Ramos (cell line): Measurements from ENCODE around the gene G6PD.
"Not testable (repeated sequence)": the region's sequence is repeated elsewhere in the genome, so short reads cannot be mapped to it uniquely, and the experiment has no call there.

Experiments used
- in situ Hi-C: fragments of 300-500 bp; cut with MboI; formaldehyde crosslinking; loops from one replicate; pipeline ENCODE4 v1.14.3; 2022; ENCODE audit warnings: low sequenced_read_pairs; ENCODE audit not compliant: unreplicated experiment

The G6PD gene

DNA sequence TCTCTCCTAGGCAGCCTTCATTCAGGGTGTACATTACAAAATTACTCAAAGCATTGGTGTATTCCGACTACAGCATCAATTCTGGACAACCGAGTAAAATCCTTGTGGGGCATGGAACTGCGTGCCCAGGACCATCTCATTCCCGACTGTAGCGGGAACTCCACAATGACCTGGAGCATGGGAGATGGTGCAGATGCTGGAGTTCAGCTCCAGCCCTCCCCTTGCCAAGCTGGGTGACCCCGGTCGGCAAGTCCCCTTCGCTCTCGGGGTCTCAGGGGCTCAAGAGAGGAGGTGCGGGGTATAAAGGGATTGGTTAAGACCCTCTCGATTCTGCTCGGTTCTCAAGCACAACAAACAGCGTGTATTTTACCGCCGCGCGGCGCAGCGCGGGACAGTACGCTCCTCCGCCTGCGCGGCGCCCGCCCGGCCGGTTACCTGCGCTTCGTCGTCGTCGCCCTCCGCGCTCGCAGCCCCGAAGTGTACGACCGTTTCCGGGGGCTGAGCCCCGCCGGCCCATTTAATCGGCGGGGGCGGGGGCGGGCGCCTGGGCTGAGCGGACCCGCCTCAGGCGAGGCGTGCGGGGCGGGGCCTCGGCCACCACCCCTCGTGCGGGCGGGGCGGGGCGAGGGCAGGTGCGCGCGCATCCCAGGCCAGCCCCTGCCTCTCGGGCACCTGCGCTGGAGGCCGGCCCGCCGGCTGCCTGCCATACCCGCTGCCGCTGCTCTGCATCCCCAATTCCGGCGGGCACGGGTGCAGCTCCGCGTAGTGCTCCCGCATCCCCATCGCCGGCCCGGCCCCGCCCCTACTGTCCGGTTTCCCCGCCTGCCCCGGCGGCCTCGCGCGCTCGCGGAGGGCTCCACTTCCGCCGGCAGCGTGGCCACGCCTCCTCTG lies at the start of gene G6PD:
G6PD (minus strand) TSS at position 493 of the 891 bp plus-strand sequence. CDS start 691 bp downstream, outside the sequence.
- in situ Hi-C loops = loop anchor here (25.0 kb wide), 2 partner anchors 134 to 809 kb away; partner anchors contain the start of genes DNASE1L1 and TAFAZZIN

DNA sequence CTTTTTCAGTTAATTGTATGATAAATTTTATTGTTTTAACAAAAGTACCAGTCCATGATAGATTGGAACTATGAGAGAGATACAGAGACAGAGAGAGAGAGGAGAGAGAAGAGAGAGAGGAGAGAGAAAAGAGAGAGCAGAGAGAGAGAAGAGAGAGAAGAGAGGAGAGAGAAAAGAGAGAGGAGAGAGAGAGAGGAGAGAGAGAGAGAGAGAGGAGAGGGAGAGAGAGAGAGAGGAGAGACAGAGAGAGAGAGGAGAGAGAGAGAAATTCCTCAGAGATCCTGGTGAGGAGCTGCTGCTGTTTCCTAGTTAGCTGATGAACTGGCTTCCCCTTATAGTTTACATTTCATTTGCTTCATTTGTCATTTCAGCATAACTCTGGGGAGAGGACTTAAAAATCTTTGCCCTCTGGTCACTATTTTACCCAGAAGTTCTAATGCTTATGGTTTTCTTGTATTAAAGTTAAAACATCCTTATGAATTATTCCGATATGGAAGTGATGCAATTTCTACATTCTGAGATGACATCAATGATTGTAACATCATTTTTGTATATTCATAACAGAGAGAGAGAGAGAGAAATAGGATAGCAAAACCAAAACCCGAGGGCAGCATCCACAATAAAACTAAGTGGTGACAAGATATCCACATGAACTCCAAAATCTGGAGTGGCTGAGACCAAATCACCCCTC lies 49.1 kb upstream of the G6PD start:
- in situ Hi-C loops = loop anchor here (25.0 kb wide), 2 partner anchors 142 to 242 kb away; partner anchors contain the start of gene SMIM9

DNA sequence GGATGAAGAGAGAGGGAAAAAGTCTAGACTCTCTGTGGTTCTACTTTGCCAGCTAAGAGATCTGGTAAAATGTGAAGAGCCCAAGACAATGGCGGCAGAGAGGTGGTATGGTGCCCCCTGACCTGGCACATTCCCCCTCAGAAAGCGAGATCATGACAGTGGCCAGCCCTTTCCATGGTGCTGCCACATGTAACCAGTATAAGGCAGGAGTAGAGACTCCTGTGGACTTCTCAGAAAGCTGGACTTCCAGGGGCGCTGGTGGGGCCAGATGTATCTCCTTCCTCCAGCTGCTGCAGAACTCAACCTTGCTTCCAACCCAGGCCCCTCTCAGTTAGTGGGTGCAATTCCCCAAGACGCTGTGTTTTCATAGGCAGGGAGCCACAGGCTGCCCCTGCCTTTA lies 47.8 kb upstream of the G6PD start:
- in situ Hi-C loops = loop anchor here (25.0 kb wide), 2 partner anchors 143 to 243 kb away; partner anchors contain the start of gene SMIM9

DNA sequence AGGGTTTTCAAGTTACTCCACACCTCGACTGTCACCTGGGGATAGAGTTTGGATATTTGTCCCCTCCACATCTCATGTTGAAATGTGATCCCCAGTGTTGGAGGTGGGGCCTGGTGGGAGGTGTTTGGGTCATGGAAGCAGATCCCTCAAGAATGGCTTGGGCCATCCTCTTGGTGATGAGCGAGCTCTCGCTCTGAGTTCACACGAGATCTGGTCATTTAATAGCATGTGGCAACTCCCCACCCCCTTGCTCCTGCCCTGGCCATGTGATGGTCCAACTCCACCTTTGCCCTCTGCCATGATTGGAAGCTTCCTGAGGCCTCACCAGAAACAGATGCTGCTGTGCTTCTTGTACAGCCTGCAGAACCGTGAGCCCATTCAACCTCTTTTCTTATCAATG lies 46.6 kb upstream of the G6PD start:
- in situ Hi-C loops = loop anchor here (25.0 kb wide), 2 partner anchors 144 to 244 kb away; partner anchors contain the start of gene SMIM9

DNA sequence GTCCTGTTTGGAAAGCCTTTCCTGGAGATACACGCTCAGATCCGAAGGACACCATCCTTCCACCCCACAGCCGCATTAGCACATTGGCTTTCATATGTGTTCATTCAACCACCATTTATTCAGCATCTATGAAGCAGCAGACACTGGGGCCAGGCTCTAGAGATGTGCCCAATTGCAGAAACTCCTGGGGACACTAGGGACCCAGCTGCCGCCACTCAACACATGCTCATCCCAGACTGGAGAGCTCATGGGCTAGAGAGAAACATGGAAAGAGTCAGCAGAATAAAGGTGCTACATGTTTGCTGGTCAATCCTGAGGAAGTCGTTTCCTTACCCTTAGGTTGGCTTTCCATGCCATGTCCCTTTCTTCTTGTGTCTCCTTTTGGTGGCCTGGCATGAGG lies 45.9 kb upstream of the G6PD start:
- in situ Hi-C loops = loop anchor here (25.0 kb wide), 2 partner anchors 145 to 245 kb away; partner anchors contain the start of gene SMIM9

DNA sequence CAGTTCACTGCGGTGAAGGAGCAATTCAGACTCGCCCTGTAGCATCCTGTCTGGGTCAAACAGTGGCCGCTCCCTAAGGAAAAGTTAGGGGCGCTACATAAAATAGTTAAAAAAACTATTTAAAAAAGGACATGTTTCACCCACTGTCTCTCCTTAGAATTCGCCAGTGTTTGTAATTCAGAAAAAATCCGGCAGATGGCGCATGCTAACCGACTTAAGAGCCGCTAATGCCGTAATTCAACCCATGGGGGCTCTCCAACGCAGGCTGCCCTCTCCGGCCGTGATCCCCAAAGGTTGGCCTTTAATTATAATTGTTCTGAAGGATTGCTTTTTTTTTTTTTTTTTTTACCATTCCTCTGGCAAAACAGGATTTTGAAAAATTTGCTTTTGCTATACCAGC lies 43.8 kb upstream of the G6PD start:
- in situ Hi-C loops = loop anchor here (25.0 kb wide), 2 partner anchors 147 to 247 kb away; partner anchors contain the start of gene SMIM9

DNA sequence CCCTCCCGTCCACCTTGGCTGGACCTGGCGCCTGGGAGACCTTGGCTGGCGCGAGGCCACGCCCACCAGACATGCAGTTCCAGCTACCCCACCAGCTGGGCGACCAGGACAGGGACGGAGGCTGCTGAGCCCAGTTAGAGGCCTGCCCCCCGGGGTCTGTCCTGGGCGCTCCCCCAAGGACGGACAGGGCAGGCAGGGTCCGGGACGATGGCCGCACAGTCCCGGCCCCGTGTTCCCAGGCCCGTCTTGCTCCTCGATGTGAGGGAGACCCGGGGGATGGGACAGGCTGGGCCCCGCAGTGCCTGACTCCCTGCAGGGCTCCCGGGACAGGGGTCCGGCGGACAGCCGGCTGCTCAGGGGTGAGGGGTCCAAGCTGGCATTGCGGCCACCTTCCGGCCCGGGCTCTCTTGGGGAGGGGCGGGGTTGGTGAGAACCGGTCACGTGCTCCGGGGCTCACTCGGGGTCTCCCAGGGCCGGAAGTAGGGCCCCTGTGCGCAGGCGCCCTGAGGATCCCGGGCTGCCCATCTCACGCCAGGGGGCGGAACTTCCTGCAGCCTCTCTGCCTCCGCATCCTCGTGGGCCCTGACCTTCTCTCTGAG lies 38.0 kb upstream of the G6PD start, which contains the start of gene CTAG1A:
CTAG1A (plus strand) TSS at position 549 of the 599 bp plus-strand sequence. CDS start 74 bp downstream, outside the sequence.
- in situ Hi-C loops = loop anchor here (25.0 kb wide), 2 partner anchors 153 to 253 kb away; partner anchors contain the start of gene SMIM9

DNA sequence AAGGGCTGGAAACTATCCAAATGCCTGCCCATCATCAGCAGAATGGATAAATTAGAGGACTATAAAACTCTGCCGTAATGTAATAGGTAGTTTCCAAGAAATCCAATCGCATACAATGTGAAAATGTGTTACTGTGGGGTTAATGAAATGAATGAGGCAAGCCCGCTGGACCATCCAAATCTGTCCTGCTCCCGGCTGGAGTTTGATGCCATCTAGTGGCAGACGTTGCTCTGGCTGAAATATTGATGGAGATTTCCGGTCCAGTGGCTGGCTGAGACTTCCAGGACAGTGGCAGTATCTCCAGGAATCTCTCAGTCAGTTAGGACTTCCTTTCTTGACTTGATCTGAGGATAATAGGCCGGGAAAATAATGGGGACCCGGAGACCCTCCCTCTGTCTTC lies 36.3 kb upstream of the G6PD start:
- in situ Hi-C loops = loop anchor here (25.0 kb wide), 2 partner anchors 154 to 254 kb away; partner anchors contain the start of gene SMIM9

DNA sequence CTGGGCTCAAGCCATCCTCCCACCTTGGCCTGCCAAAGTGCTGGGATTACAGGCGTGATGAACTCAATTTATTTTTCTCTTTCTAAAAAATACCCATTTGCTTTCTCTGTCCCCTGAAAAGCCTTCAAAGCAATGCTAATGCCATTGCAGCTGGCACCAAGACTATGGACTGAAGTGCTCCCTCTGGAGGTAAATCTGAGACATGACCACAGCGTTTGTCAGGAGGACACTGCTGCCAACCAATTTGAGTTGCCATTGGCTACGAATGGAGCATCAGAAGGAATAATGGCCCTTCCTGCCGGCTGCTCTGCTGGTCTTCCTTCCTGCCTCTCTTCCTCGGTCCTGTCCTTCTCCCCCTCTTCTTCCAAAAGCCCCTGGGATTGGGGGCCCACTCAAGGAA lies 28.4 kb upstream of the G6PD start:
- in situ Hi-C loops = loop anchor here (25.0 kb wide), 2 partner anchors 162 to 262 kb away; partner anchors contain the start of gene SMIM9

DNA sequence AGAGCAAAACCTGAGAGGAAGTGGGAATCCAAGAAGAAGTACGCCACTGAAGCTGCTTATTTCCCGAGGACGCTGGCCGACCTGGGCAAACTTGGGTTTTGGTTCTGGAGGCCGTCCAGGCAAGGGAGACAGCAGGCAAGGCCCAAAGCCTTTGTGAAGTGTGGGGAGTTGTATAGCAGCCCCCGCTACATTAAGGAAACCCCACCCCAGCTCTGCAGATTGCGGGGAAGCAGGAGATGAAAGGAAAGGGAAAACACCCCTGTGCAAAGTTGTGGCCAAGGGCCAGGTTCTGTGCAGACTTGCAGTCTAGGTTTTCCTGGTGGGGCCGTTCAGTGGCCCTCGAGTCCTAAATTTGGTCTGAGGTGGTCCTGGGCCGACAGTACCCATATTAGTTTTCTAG lies 26.4 kb upstream of the G6PD start:
- in situ Hi-C loops = not testable (repeated sequence)

DNA sequence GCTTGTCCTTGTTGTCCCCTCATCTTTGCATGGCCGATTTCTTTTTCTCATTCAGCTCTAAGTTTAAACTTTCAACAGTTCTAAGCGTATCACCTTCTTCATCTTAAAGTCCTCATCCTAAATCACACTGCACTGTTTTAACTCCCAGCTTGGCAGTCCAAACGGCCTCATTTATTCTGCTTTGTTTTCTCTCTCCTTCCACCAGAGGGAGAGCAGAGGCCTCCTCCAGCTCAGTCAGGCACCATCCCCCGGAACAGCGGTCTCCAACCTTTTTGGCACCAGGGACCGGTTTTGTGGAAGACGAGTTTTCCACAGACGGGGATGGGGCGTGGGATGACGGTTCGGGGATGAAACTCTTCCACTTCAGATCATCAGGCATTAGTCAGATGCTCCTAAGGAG lies 23.7 kb upstream of the G6PD start:
- in situ Hi-C loops = not testable (repeated sequence)

DNA sequence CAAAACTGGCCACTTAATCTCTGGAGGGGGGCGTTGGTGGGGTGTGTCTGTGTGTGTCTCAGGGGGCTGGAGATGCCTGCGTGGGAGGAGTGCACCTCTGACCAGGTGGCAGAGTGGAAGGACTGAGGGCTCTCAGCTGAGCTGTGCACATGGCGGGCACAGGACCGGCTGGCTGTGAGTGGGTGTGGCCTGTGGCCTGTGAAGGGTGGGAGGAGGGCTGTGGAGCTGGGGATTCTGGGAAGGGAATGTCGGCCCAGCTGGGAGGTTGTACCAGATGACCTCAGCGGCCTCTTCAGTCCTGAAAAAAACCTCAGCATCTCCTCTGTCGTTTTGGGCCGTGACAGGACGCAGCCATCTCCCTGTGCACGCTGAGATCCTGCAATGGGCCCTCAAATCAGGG lies 15.6 kb upstream of the G6PD start:
- in situ Hi-C loops = not testable (repeated sequence)

DNA sequence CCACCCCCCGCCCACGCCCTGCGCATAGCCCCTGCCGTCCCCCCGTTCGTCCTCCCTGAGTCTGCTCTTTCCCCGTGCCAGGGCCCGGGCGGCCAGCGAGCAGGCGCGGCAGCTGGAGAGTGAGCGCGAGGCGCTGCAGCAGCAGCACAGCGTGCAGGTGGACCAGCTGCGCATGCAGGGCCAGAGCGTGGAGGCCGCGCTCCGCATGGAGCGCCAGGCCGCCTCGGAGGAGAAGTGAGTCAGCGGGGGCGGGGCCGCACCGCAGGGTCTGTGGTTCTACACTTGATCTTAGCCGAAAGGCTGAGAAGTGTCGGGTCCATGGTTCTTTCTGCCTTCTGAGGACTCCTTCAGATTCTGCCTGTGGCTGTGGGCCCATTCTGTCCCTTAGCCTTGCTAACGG lies 13.7 kb upstream of the G6PD start:
- in situ Hi-C loops = not testable (repeated sequence)

DNA sequence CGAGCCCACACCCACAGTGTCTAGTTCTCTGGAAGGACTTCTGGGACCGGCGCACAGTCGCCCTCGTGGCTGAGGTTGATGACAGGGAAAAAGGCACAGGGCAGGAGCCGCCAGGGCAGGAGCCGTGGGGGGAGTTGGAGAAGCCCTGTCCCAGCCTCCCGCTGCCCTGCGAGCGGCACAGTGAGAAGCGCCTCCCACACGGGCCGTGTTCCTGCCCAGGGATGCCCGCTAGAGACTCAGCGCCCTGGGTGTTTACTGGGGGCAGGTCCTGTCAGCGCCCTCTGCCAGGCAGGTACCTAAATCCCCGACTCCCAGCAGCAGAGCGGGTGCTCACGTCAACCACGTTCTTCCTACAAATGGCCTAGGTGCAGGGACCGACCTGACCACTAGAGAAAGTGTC lies 12.2 kb upstream of the G6PD start:
- in situ Hi-C loops = not testable (repeated sequence)

DNA sequence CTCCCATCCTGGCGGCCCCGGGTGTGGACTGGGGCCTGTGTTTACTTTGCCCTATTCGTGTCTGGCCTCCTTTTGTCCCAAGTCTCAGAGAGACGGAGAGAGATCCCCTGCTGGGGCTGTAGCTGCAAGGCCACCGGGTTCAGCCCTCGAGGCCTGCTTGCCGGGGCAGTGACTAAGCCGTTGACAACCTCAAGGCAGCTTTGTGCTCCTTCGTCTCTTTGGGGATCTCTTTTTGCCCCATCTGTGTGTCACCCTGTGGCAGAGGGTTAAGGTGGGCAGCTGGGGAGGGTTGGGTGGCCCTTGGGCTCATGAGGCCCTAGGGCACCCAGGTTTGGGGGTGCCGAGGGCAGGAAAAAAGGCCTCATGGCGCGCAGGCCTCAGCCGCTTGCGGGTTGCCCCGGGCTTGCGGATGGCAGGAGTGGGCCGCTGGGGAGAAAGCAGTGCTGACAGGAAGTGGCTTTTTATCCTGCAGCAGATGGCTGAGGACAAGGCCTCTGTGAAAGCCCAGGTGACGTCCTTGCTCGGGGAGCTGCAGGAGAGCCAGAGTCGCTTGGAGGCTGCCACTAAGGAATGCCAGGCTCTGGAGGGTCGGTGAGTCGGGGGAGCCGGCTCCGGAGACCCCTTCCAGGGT lies 11.5 kb upstream of the G6PD start:
- in situ Hi-C loops = not testable (repeated sequence)

DNA sequence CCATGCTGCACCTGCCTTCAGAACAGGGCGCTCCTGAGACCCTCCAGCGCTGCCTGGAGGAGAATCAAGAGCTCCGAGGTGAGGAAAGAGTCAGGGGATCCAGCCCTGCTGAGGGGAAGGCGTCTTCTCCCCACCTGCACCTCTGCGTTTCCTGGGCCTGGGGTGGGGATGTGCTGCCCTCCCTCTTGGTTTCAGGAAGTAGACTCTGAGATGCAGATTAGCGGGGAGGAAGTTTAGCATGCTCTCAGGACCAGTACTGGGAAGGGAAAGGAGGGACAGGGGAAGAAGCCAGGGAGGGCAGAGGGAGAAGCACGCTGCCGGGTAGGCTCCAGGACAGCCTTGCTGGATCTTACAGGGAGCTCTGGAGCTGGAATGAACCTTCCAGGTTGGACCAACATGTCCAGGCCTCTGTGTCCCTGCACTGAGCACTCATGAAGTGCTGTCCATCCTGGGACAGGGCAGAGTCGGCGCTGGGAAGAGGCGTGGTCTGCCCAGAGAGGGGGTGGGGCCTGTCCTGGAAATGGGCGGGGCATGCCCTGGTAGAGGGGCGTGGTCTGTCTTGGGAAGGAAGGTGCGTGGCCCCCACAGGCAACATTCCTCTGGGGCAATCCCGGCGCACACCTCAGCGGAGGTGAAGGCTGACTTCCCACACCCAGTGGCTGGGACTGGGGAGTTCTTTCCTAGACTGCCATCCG lies 5.6 kb upstream of the G6PD start:
- in situ Hi-C loops = not testable (repeated sequence)

DNA sequence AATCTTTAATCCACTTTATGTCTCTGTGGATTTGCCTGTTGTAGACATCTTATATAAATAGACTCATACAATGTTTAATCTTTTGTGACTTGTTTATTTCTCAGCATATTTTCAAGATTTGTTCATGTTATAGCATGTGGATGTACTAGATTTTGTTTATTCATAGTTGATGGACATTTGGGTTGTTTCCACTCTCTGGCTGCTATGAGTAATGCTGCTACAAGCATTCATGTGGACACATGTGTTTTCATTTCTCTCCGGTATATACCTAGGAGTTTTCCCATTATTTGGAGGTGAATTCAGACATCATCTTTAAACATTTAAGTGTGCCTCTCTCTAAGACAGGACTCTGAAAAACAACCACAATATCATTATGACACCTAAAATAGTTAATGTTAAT lies 3.1 kb upstream of the G6PD start:
- in situ Hi-C loops = loop anchor here (25.0 kb wide), 2 partner anchors 137 to 812 kb away; partner anchors contain the start of genes DNASE1L1 and TAFAZZIN

DNA sequence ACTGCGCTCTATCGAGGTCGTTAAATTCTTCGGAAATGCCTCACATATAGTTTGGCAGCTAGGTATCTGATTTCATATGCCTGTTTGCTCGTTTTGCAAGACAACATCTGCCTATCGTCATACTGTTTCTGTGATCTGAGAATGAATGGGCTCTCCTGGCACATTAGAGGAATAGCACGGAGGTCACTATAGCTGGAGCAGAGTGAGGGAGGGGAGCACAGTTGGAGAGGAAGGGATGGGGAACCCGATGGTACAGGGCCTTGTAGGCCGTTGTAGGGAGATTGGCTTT lies 1.3 kb upstream of the G6PD start:
- in situ Hi-C loops = loop anchor here (25.0 kb wide), 2 partner anchors 136 to 811 kb away; partner anchors contain the start of genes DNASE1L1 and TAFAZZIN
